ENCODE data around the gene CA11.

CA11 gene

DNA sequence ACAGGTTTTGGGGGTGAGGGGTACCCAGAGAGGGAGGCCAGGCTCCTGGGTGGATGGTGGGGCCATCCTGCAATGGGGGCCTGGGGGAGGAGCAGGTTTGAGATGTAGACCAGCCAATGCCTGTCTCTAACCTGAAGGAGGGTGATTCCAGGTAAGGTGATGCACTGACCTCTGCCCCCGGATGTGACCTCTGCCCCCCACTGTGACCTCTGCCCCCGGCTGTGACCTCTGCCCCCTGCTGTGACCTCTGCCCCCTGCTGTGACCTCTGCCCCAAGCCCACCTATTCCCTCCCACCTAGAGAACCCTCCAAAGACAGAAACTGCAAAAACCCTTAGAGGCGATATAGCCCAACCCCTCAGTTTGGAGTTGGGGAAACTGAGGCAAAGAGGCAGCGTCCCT is 49.8 kb downstream of the CA11 start:
- Histone ChIP-seq H3K4me2 (ENCODE audit: low read depth, low read length) (no peak overlapping the region), H2AFZ (ENCODE audit: low read length) (no peak overlapping the region), H3K9me3 (replicated peaks; ENCODE audit: insufficient read depth, low read length) (no peaks in the 10 kb centered on the region), H3K9ac (ENCODE audit: low read length) (no peak overlapping the region), H3K27ac (ENCODE audit: low read length) (no peak overlapping the region), H3K27me3 (replicated peaks; ENCODE audit: insufficient read depth, low read length) (peaks cover 84% of the 10 kb centered on the region), H3K4me1 (ENCODE audit: low read length) (no peaks in the 10 kb centered on the region), H3K9me2 (replicated peaks; ENCODE audit: insufficient read depth, low read length) (no peaks in the 10 kb centered on the region), H3K4me3 (ENCODE audit: low read length) (no peak overlapping the region), H3K79me2 (ENCODE audit: low read length) (no peaks in the 10 kb centered on the region), H3K36me3 (replicated peaks; ENCODE audit: insufficient read depth, low read length) (no peaks in the 10 kb centered on the region), H3F3A (ENCODE audit: insufficient read depth, low read length) (no peaks in the 10 kb centered on the region), H4K20me1 (ENCODE audit: insufficient read depth, low read length) (no peaks in the 10 kb centered on the region)
- TF ChIP-seq EZH2phosphoT487 (IDR thresholded peaks at IDR 0.05; ENCODE audit: low read length), result no peak
- TF ChIP-seq, protein P1, sequence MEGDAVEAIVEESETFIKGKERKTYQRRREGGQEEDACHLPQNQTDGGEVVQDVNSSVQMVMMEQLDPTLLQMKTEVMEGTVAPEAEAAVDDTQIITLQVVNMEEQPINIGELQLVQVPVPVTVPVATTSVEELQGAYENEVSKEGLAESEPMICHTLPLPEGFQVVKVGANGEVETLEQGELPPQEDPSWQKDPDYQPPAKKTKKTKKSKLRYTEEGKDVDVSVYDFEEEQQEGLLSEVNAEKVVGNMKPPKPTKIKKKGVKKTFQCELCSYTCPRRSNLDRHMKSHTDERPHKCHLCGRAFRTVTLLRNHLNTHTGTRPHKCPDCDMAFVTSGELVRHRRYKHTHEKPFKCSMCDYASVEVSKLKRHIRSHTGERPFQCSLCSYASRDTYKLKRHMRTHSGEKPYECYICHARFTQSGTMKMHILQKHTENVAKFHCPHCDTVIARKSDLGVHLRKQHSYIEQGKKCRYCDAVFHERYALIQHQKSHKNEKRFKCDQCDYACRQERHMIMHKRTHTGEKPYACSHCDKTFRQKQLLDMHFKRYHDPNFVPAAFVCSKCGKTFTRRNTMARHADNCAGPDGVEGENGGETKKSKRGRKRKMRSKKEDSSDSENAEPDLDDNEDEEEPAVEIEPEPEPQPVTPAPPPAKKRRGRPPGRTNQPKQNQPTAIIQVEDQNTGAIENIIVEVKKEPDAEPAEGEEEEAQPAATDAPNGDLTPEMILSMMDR (IDR thresholded peaks at IDR 0.05; ENCODE audit: low read length), result no peak
- TF ChIP-seq EZH2 (optimal IDR thresholded peaks at IDR 0.05; ENCODE audit: low read depth, low read length), result no peak
- DNase-seq, result no peak

DNA sequence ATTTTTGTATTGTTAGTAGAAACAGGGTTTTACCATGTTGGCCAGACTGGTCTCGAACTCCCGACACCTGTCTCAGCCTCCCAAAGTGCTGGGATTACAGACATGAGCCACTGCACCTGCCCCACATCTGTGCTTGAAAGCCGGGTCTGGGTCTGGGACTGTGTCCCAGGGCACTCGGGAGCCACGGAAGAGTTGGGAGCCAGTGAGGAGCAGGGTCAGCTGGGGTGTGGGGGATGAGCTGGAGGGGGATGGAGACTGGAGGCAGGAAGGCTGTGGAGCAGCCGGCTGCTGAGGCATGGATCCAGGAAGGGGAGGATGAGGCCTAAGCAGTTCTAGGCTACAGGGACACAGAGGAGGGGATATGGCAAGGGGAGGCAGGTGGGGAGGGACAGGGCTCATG is 50.2 kb downstream of the CA11 start:
- no peaks in the 10 kb centered on the region for H4K20me1 ChIP-seq (ENCODE audit: insufficient read depth, low read length)
- H3K9me3 ChIP-seq (replicated peaks; ENCODE audit: insufficient read depth, low read length), result no peaks in the 10 kb centered on the region
- H3K27ac ChIP-seq (ENCODE audit: low read length), result no peak overlapping the region
- H3K9ac ChIP-seq (ENCODE audit: low read length), result no peak overlapping the region
- H3K27me3 ChIP-seq (replicated peaks; ENCODE audit: insufficient read depth, low read length), result peaks cover 84% of the 10 kb centered on the region
- H3K36me3 ChIP-seq (replicated peaks; ENCODE audit: insufficient read depth, low read length), result no peaks in the 10 kb centered on the region
- H3K4me1 ChIP-seq (ENCODE audit: low read length), result no peaks in the 10 kb centered on the region
- no peak overlapping the region for H3K4me3 ChIP-seq (ENCODE audit: low read length)
- H3K4me2 ChIP-seq (ENCODE audit: low read depth, low read length), result no peak overlapping the region
- TF ChIP-seq EZH2phosphoT487 (IDR thresholded peaks at IDR 0.05; ENCODE audit: low read length) (no peak), EZH2 (optimal IDR thresholded peaks at IDR 0.05; ENCODE audit: low read depth, low read length) (no peak)
- TF ChIP-seq, protein P1 (IDR thresholded peaks at IDR 0.05; ENCODE audit: low read length), result no peak
- no peaks in the 10 kb centered on the region for H3K79me2 ChIP-seq (ENCODE audit: low read length)
- no peak overlapping the region for H2AFZ ChIP-seq (ENCODE audit: low read length)
- no peaks in the 10 kb centered on the region for H3K9me2 ChIP-seq (replicated peaks; ENCODE audit: insufficient read depth, low read length)
- H3F3A ChIP-seq (ENCODE audit: insufficient read depth, low read length), result no peaks in the 10 kb centered on the region
- no peak for DNase-seq

DNA sequence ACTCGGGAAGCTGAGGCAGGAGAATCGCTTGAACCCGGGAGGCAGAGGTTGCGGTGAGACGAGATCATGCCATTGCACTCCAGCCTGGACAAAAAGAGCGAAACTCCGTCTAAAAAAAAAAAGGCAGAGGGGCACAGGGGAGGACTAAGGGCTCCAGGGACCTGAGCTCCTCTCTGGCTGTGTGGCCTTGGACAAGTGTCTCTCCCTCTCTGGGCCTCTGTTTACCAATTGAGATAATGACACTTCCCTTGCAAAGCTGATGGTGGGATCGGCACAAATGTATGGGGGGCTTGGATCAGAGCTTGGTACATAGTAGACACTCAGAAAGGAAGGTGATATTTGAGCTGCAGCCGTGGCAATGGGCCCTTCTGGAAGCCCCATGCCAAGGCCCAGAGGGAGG is 50.8 kb downstream of the CA11 start:
- TF ChIP-seq EZH2 (optimal IDR thresholded peaks at IDR 0.05; ENCODE audit: low read depth, low read length), result no peak
- no peak for TF ChIP-seq EZH2phosphoT487 (IDR thresholded peaks at IDR 0.05; ENCODE audit: low read length)
- TF ChIP-seq, protein P1 (IDR thresholded peaks at IDR 0.05; ENCODE audit: low read length), result no peak
- no peak overlapping the region for H3K27ac ChIP-seq (ENCODE audit: low read length)
- no peak overlapping the region for H3K4me2 ChIP-seq (ENCODE audit: low read depth, low read length)

More for the DNA sequence above, 50.8 kb downstream of the CA11 start:
- no peaks in the 10 kb centered on the region for H3K9me3 ChIP-seq (replicated peaks; ENCODE audit: insufficient read depth, low read length)
- DNase-seq, result no peak
- no peaks in the 10 kb centered on the region for H3K4me1 ChIP-seq (ENCODE audit: low read length)
- H3K4me3 ChIP-seq (ENCODE audit: low read length), result no peak overlapping the region
- no peaks in the 10 kb centered on the region for H4K20me1 ChIP-seq (ENCODE audit: insufficient read depth, low read length)
- H3K9me2 ChIP-seq (replicated peaks; ENCODE audit: insufficient read depth, low read length), result no peaks in the 10 kb centered on the region
- no peak overlapping the region for H3K9ac ChIP-seq (ENCODE audit: low read length)
- no peaks in the 10 kb centered on the region for H3F3A ChIP-seq (ENCODE audit: insufficient read depth, low read length)
- no peak overlapping the region for H2AFZ ChIP-seq (ENCODE audit: low read length)
- H3K79me2 ChIP-seq (ENCODE audit: low read length), result no peaks in the 10 kb centered on the region
- no peaks in the 10 kb centered on the region for H3K36me3 ChIP-seq (replicated peaks; ENCODE audit: insufficient read depth, low read length)
- H3K27me3 ChIP-seq (replicated peaks; ENCODE audit: insufficient read depth, low read length), result peaks cover 84% of the 10 kb centered on the region
